ENCODE data around the gene STXBP6.

DNA sequence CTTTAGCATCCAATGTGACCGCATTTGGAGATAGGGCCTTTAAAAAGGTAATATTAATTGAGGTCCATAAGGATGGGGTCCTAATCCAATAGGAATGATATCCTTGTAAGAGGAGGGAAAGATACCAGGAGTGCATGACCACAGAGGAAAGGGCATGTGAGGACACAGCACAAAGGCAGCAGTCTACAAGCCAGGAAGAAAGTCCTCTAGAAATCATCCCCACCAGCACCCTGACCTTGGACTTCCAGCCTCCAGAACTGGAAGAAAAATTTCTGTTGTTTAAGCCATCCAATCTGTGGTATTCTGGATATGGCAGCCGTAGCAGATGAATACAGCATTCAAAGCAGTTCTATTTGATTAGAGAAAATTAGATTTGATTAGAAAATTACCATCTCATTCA, 145.4 kb downstream of the STXBP6 start:
- TF ChIP-seq, protein P1, sequence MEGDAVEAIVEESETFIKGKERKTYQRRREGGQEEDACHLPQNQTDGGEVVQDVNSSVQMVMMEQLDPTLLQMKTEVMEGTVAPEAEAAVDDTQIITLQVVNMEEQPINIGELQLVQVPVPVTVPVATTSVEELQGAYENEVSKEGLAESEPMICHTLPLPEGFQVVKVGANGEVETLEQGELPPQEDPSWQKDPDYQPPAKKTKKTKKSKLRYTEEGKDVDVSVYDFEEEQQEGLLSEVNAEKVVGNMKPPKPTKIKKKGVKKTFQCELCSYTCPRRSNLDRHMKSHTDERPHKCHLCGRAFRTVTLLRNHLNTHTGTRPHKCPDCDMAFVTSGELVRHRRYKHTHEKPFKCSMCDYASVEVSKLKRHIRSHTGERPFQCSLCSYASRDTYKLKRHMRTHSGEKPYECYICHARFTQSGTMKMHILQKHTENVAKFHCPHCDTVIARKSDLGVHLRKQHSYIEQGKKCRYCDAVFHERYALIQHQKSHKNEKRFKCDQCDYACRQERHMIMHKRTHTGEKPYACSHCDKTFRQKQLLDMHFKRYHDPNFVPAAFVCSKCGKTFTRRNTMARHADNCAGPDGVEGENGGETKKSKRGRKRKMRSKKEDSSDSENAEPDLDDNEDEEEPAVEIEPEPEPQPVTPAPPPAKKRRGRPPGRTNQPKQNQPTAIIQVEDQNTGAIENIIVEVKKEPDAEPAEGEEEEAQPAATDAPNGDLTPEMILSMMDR (conservative IDR thresholded peaks at IDR 0.05; ENCODE audit: low read depth in 2 of 2), result no peak
- TF ChIP-seq EZH2phosphoT487 (IDR thresholded peaks at IDR 0.05; ENCODE audit: unreplicated experiment) (no peak), POLR2AphosphoS5 (IDR thresholded peaks at IDR 0.05; ENCODE audit: low read depth) (no peak), CREB1 (CRISPR knock-in tag; IDR thresholded peaks at IDR 0.05; ENCODE audit: low read depth) (no peak), EZH2 (IDR thresholded peaks at IDR 0.05; ENCODE audit: low read depth, unreplicated experiment) (no peak), ZNF331 (CRISPR knock-in tag; IDR thresholded peaks at IDR 0.05; ENCODE audit: low read depth) (no peak), NANOG (IDR thresholded peaks at IDR 0.05; ENCODE audit: borderline replicate concordance) (no peak), JUNB (IDR thresholded peaks at IDR 0.05; ENCODE audit: unreplicated experiment) (no peak), ZNF114 (CRISPR knock-in tag; IDR thresholded peaks at IDR 0.05) (no peak)
- TF ChIP-seq, protein P2, sequence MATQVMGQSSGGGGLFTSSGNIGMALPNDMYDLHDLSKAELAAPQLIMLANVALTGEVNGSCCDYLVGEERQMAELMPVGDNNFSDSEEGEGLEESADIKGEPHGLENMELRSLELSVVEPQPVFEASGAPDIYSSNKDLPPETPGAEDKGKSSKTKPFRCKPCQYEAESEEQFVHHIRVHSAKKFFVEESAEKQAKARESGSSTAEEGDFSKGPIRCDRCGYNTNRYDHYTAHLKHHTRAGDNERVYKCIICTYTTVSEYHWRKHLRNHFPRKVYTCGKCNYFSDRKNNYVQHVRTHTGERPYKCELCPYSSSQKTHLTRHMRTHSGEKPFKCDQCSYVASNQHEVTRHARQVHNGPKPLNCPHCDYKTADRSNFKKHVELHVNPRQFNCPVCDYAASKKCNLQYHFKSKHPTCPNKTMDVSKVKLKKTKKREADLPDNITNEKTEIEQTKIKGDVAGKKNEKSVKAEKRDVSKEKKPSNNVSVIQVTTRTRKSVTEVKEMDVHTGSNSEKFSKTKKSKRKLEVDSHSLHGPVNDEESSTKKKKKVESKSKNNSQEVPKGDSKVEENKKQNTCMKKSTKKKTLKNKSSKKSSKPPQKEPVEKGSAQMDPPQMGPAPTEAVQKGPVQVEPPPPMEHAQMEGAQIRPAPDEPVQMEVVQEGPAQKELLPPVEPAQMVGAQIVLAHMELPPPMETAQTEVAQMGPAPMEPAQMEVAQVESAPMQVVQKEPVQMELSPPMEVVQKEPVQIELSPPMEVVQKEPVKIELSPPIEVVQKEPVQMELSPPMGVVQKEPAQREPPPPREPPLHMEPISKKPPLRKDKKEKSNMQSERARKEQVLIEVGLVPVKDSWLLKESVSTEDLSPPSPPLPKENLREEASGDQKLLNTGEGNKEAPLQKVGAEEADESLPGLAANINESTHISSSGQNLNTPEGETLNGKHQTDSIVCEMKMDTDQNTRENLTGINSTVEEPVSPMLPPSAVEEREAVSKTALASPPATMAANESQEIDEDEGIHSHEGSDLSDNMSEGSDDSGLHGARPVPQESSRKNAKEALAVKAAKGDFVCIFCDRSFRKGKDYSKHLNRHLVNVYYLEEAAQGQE (IDR thresholded peaks at IDR 0.05; ENCODE audit: unreplicated experiment), result no peak
- TF ChIP-seq, protein P3, sequence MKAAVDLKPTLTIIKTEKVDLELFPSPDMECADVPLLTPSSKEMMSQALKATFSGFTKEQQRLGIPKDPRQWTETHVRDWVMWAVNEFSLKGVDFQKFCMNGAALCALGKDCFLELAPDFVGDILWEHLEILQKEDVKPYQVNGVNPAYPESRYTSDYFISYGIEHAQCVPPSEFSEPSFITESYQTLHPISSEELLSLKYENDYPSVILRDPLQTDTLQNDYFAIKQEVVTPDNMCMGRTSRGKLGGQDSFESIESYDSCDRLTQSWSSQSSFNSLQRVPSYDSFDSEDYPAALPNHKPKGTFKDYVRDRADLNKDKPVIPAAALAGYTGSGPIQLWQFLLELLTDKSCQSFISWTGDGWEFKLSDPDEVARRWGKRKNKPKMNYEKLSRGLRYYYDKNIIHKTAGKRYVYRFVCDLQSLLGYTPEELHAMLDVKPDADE (IDR thresholded peaks at IDR 0.05), result no peak

All from GM23338 (cell line).